Vagina (tissue), 2 donors: ENCODE data around the gene NUDT14.

ENCODE experiments used
- CTCF ChIP-seq, 3 experiments: fragments of 450-650 bp in 2 of 3; fragments of 200-600 bp in 1 of 3; sonication (generic) in 1 of 3; IDR thresholded peaks; one replicate each; pipeline ENCODE4 v1.5.1; 2017 to 2019; ENCODE audit warnings: antibody characterized with exemption in 3 of 3, mild to moderate bottlenecking in 2 of 3, moderate library complexity in 2 of 3
- POLR2A ChIP-seq, 2 donors: fragments of 450-650 bp; IDR thresholded peaks; one replicate each; pipeline ENCODE4 v1.6.1; 2017; ENCODE audit warnings: antibody characterized with exemption in 2 of 2, mild to moderate bottlenecking in 2 of 2, moderate library complexity in 2 of 2
- POLR2AphosphoS5 ChIP-seq, 2 donors: sonication (generic); formaldehyde crosslinking; IDR thresholded peaks; one replicate each; pipeline ENCODE4 v1.9.0; 2017; ENCODE audit warnings: antibody characterized with exemption in 2 of 2, mild to moderate bottlenecking in 2 of 2, low read depth in 1 of 2; ENCODE audit not compliant: insufficient read depth in 1 of 2

GRCh38 chr14:105171004-105171673, 10.0 kb downstream of the NUDT14 start:
- TF ChIP-seq POLR2A (IDR thresholded peaks at IDR 0.05) (no peak), CTCF (IDR thresholded peaks at IDR 0.05) (no peak), POLR2AphosphoS5 (IDR thresholded peaks at IDR 0.05; ENCODE audit: insufficient read depth in 1 of 2, low read depth in 1 of 2) (no peak)
